Loucy (cell line): ENCODE measurements around the gene CCDC92.

Experiments used
- H2AFZ ChIP-seq: fragments of 200-600 bp; sonication (generic); 2 replicates; pipeline ENCODE4 v1.6.0; 2016; ENCODE audit warnings: antibody characterized with exemption, mild to moderate bottlenecking, low read length, moderate library complexity
- H3F3A ChIP-seq: fragments of 200-600 bp; 2 replicates; pipeline ENCODE4 v1.6.0; 2016; ENCODE audit warnings: antibody characterized with exemption, low read depth, mild to moderate bottlenecking
- H3K27me3 ChIP-seq: fragments of 200-600 bp; sonication (generic); 2 replicates; pipeline ENCODE4 v1.6.1; 2014; ENCODE audit warnings: low read length, mild to moderate bottlenecking; ENCODE audit not compliant: insufficient read depth, poor library complexity, severe bottlenecking
- H3K36me3 ChIP-seq: fragments of 200-600 bp; sonication (generic); 2 replicates; pipeline ENCODE4 v1.6.1; 2016; ENCODE audit warnings: low read length; ENCODE audit not compliant: insufficient read depth
- H3K4me1 ChIP-seq: fragments of 200-600 bp; sonication (generic); 2 replicates; pipeline ENCODE4 v1.5.1; 2014; ENCODE audit warnings: low read length, mild to moderate bottlenecking; ENCODE audit not compliant: insufficient read depth, poor library complexity, severe bottlenecking
- H3K4me2 ChIP-seq: fragments of 200-600 bp; sonication (generic); 2 replicates; pipeline ENCODE4 v1.6.0; 2014; ENCODE audit warnings: antibody characterized with exemption, low read length, low read depth, mild to moderate bottlenecking; ENCODE audit not compliant: poor library complexity, severe bottlenecking
- H3K4me3 ChIP-seq: fragments of 200-600 bp; sonication (generic); 2 replicates; pipeline ENCODE4 v1.5.1; 2014; ENCODE audit warnings: low read length, mild to moderate bottlenecking, mixed read lengths; ENCODE audit not compliant: poor library complexity, severe bottlenecking
- H3K79me2 ChIP-seq: fragments of 200-600 bp; sonication (generic); 2 replicates; pipeline ENCODE4 v1.6.1; 2014; ENCODE audit warnings: low read length; ENCODE audit not compliant: insufficient read depth
- H3K9ac ChIP-seq: fragments of 200-600 bp; sonication (generic); 2 replicates; pipeline ENCODE4 v1.6.0; 2014; ENCODE audit warnings: mild to moderate bottlenecking, low read depth, low read length, moderate library complexity; ENCODE audit not compliant: poor library complexity, severe bottlenecking
- H3K9me2 ChIP-seq: fragments of 200-600 bp; sonication (generic); replicated peaks from 2 replicates; pipeline ENCODE4 v1.6.1; 2016; ENCODE audit warnings: low read depth, low read length, mixed read lengths
- H3K9me3 ChIP-seq: fragments of 200-600 bp; sonication (generic); 2 replicates; pipeline ENCODE4 v1.6.1; 2014; ENCODE audit warnings: mild to moderate bottlenecking, antibody characterized with exemption, low read length, low read depth; ENCODE audit not compliant: insufficient read depth
- H4K20me1 ChIP-seq: fragments of 200-600 bp; sonication (generic); 2 replicates; pipeline ENCODE4 v1.6.0; 2014; ENCODE audit warnings: antibody characterized with exemption, low read length, mild to moderate bottlenecking; ENCODE audit not compliant: insufficient read depth, poor library complexity, severe bottlenecking
- CTCF ChIP-seq: fragments of 200-600 bp; sonication (generic); conservative IDR thresholded peaks from 2 replicates; pipeline ENCODE4 v1.5.1; 2014; ENCODE audit warnings: mild to moderate bottlenecking, antibody characterized with exemption, low read length
- EZH2phosphoT487 ChIP-seq: fragments of 200-600 bp; IDR thresholded peaks from 2 replicates; pipeline ENCODE4 v1.6.1; 2018; ENCODE audit warnings: antibody characterized with exemption, mild to moderate bottlenecking, moderate library complexity, borderline replicate concordance

CCDC92 gene

GRCh38 chr12:123950476-123951349, 21.9 kb downstream of the CCDC92 start:
- Histone ChIP-seq H3K4me3 (no peak overlapping the region), H3K4me2 (no peak overlapping the region), H2AFZ (no peak overlapping the region), H3K27me3 (no peaks in the 10 kb centered on the region), H4K20me1 (no peaks in the 10 kb centered on the region), H3K36me3 (no peaks in the 10 kb centered on the region), H3K4me1 (no peaks in the 10 kb centered on the region), H3K79me2 (no peaks in the 10 kb centered on the region), H3K9me2 (no peaks in the 10 kb centered on the region), H3K9me3 (no peaks in the 10 kb centered on the region), H3K9ac (no peak overlapping the region), H3F3A (no peaks in the 10 kb centered on the region)
- TF ChIP-seq EZH2phosphoT487 = no peak
- no peak for TF ChIP-seq CTCF

GRCh38 chr12:123949770-123950165, 22.9 kb downstream of the CCDC92 start:
- H4K20me1 ChIP-seq = no peaks in the 10 kb centered on the region
- H3K4me3 ChIP-seq = no peak overlapping the region
- no peaks in the 10 kb centered on the region for H3K36me3 ChIP-seq
- H3K9me3 ChIP-seq = no peaks in the 10 kb centered on the region
- TF ChIP-seq EZH2phosphoT487 (no peak), CTCF (no peak)
- H3F3A ChIP-seq = no peaks in the 10 kb centered on the region
- H3K9me2 ChIP-seq = no peaks in the 10 kb centered on the region
- H3K9ac ChIP-seq = no peak overlapping the region
- no peaks in the 10 kb centered on the region for H3K4me1 ChIP-seq
- H3K79me2 ChIP-seq = no peaks in the 10 kb centered on the region
- no peak overlapping the region for H2AFZ ChIP-seq
- no peak overlapping the region for H3K4me2 ChIP-seq
- H3K27me3 ChIP-seq = no peaks in the 10 kb centered on the region

- H3K4me3 ChIP-seq = no peak overlapping the region
These were observed 23.5 kb downstream of the CCDC92 start for GRCh38 chr12:123948796-123949769.

More at GRCh38 chr12:123948796-123949769, 23.5 kb downstream of the CCDC92 start:
- Histone ChIP-seq H3K79me2 (no peaks in the 10 kb centered on the region), H3K4me1 (no peaks in the 10 kb centered on the region), H3K9me3 (no peaks in the 10 kb centered on the region), H3F3A (no peaks in the 10 kb centered on the region), H2AFZ (no peak overlapping the region), H3K27me3 (no peaks in the 10 kb centered on the region), H4K20me1 (no peaks in the 10 kb centered on the region), H3K9ac (no peak overlapping the region), H3K36me3 (no peaks in the 10 kb centered on the region), H3K4me2 (no peak overlapping the region), H3K9me2 (no peaks in the 10 kb centered on the region)
- TF ChIP-seq EZH2phosphoT487 (no peak), CTCF (no peak)
